Mucosa of descending colon (tissue), 3 donors: ENCODE results near the gene FGD5. TPM values are rescaled to one million over a fixed set of nuclear protein-coding genes. Genes with fewer than 3 reads are reported as not detected.

Source experiments
- ATAC-seq: fragments of 200-7000 bp; cut with Tn5 transposase; one replicate; pipeline ENCODE4 v1.9.1; 2020; ENCODE audit warnings: mild to moderate bottlenecking, moderate library complexity
- DNase-seq, 3 donors: peaks; one replicate each; pipeline ENCODE4 v3.0.0-alpha.2; 2020
- H3K36me3 ChIP-seq: fragments of 200-600 bp; one replicate; pipeline ENCODE4 v1.8.0; 2021; ENCODE audit warnings: low read depth, mild to moderate bottlenecking
- H3K4me1 ChIP-seq: fragments of 200-600 bp; one replicate; pipeline ENCODE4 v1.8.0; 2021; ENCODE audit warnings: low read depth, mild to moderate bottlenecking
- H3K4me3 ChIP-seq: fragments of 200-600 bp; one replicate; pipeline ENCODE4 v1.8.0; 2021; ENCODE audit warnings: mild to moderate bottlenecking
- H3K9me3 ChIP-seq: fragments of 200-600 bp; one replicate; pipeline ENCODE4 v1.8.0; 2021; ENCODE audit warnings: mild to moderate bottlenecking
- CTCF ChIP-seq: fragments of 200-600 bp; IDR thresholded peaks from one replicate; pipeline ENCODE4 v1.8.0; 2022; ENCODE audit warnings: antibody characterized with exemption, mild to moderate bottlenecking
- intact Hi-C, 2 donors: fragments of 100-400 bp; cut with DNase I in 1 of 2; cut with micrococcal nuclease in 1 of 2; formaldehyde crosslinking; loops; one replicate each; pipeline versions ENCODE4 v1.11.0 to v1.11.1; 2022; cut with DNase I, micrococcal nuclease
- total RNA-seq, 3 donors: library from RNA; stranded (reverse); fragmentation: NEBNext Ultra II Directional in 2 of 3; extraction: Animal tissue kit (Norgen Biotek cat#: 25700) in 2 of 3; gene quantifications; one replicate each; pipeline versions ENCODE4 v1.2.1 to v1.2.4, GENCODE V29; 2021 to 2023
- donor health status: DM: no; HTN: no; CAD: no; lungs with moderate emphysema.
- donor health status: DM: no; HTN: no; CAD: no.
- donor health status: DM: no; HTN: yes; CAD: no.

The FGD5 gene
- total RNA-seq, 3 donors from 2014 or later = 6.1 to 15.1 (median 9.2) TPM

- no peak for TF ChIP-seq CTCF
- Histone ChIP-seq H3K4me3 (no peak overlapping the region), H3K9me3 (no peaks in the 10 kb centered on the region), H3K4me1 (no peaks in the 10 kb centered on the region), H3K36me3 (no peaks in the 10 kb centered on the region)
- intact Hi-C loops = no loop called here
- DNase-seq (no peak), ATAC-seq (no peak)
Measured at GRCh38 chr3:14889943-14890342, 71.2 kb downstream of the FGD5 start.

GRCh38 chr3:14890476-14890875 is 71.7 kb downstream of the FGD5 start:
- intact Hi-C loops = no loop called here
- H3K9me3 ChIP-seq = no peaks in the 10 kb centered on the region
- H3K4me3 ChIP-seq = no peak overlapping the region
- no peak for ATAC-seq
- DNase-seq = no peak
- no peaks in the 10 kb centered on the region for H3K4me1 ChIP-seq
- TF ChIP-seq CTCF = no peak
- H3K36me3 ChIP-seq = no peaks in the 10 kb centered on the region

- intact Hi-C loops = no loop called here
- ATAC-seq = no peak
- Histone ChIP-seq H3K4me1 (no peaks in the 10 kb centered on the region), H3K9me3 (no peaks in the 10 kb centered on the region), H3K36me3 (no peaks in the 10 kb centered on the region), H3K4me3 (no peak overlapping the region)
- DNase-seq = no peak
- TF ChIP-seq CTCF = no peak
Measured at GRCh38 chr3:14891135-14892132, 72.7 kb downstream of the FGD5 start.

- H3K4me3 ChIP-seq = no peak overlapping the region
- intact Hi-C loops = no loop called here
- no peaks in the 10 kb centered on the region for H3K36me3 ChIP-seq
- no peaks in the 10 kb centered on the region for H3K4me1 ChIP-seq
- DNase-seq (no peak), ATAC-seq (no peak)
- TF ChIP-seq CTCF = no peak
- H3K9me3 ChIP-seq = no peaks in the 10 kb centered on the region
Measured at GRCh38 chr3:14892226-14892625, 73.5 kb downstream of the FGD5 start.

- Histone ChIP-seq H3K36me3 (no peaks in the 10 kb centered on the region), H3K4me1 (no peaks in the 10 kb centered on the region), H3K4me3 (no peak overlapping the region), H3K9me3 (no peaks in the 10 kb centered on the region)
- intact Hi-C loops = no loop called here
- no peak for DNase-seq
- TF ChIP-seq CTCF = no peak
- ATAC-seq = no peak
Measured at GRCh38 chr3:14894085-14894484, 75.3 kb downstream of the FGD5 start.
